Measurements from ENCODE around the gene TMPRSS6. TPM values are rescaled to one million over a fixed set of nuclear protein-coding genes. Genes with fewer than 3 reads are reported as not detected.

The TMPRSS6 gene
- total and polyA plus RNA-seq, 2 of the 13 experiments (the other 11 are each of a cell fraction or from before 2014, with no cell fraction given) = 4.2 to 4.8 TPM

DNA sequence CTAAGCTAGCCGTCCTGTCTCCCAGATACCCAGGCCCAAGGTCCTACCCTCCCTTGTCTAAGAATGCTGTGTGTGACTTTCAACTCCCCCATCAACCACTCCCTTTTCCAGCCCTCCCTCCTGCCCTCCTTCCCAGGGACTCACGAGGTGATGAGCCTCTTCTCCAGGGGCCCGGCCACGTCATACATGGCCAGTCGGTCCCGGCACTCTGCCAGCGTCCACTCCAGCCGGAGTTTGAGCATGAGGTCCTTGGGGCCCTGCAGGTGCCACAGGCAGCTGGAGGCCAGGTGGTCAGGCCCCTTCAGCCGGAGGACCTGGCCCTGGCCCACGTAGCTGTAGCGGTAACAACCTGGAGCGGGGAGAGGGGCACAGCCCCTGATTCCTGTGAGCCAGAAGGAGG, 20.1 kb downstream of the TMPRSS6 start:
- intact Hi-C loops (cut with micrococcal nuclease; ENCODE audit: unreplicated experiment) (no loop called here), in situ Hi-C loops (cut with HindIII; ENCODE audit: extremely low pct_ligation_motif_present, low pct_unique_long_range_greater_than_20kb) (no loop called here)
- Histone ChIP-seq H3K27ac (ENCODE audit: extremely low read length, insufficient read depth, low read length) (no peak overlapping the region), H3K36me3 (replicated peaks in 1 of 2; ENCODE audit: control insufficient read depth in 1 of 2, insufficient read depth in 2 of 2, low read length in 2 of 2) (no peaks in the 10 kb centered on the region), H3K79me2 (ENCODE audit: insufficient read depth, low read length) (no peaks in the 10 kb centered on the region), H3K4me3 (replicated peaks in 1 of 3; ENCODE audit: insufficient read depth in 1 of 3, low read depth in 2 of 3, low read length in 3 of 3) (no peak overlapping the region), H3K4me1 (ENCODE audit: insufficient read depth, low read length) (peaks cover 12% of the 10 kb centered on the region), H3K4me2 (ENCODE audit: low read depth, low read length) (no peak overlapping the region), H3K9me3 (ENCODE audit: low read length) (no peaks in the 10 kb centered on the region), H2AFZ (ENCODE audit: low read length) (no peak overlapping the region), H4K20me1 (ENCODE audit: insufficient read depth, low read length) (no peaks in the 10 kb centered on the region), H3K9ac (ENCODE audit: insufficient read depth, low read depth, low read length) (no peak overlapping the region), H3K27me3 (ENCODE audit: control insufficient read depth in 1 of 2, insufficient read depth in 2 of 2, low read length in 2 of 2) (no peaks in the 10 kb centered on the region)
- no peak; the same call in 2 of the 3 replicates for ATAC-seq
- ChIA-PET CTCF (ENCODE audit: low intra/inter-chr PET ratio, low total read pairs) (no interaction called here), POLR2A (no interaction called here)
- WGBS (ENCODE audit: low lambda C conversion rate) = 67% methylated on average over 8 of the region's 12 CpGs
- no peak for TF ChIP-seq ZNF441 (CRISPR knock-in tag; IDR thresholded peaks at IDR 0.05; ENCODE audit: borderline replicate concordance)
- no peak for TF ChIP-seq XRCC5 (optimal IDR thresholded peaks at IDR 0.05; ENCODE audit: low read length)
- TF ChIP-seq TBX3 (IDR thresholded peaks at IDR 0.05; ENCODE audit: borderline replicate concordance) = no peak
- no peak for TF ChIP-seq ZNF367 (CRISPR knock-in tag; IDR thresholded peaks at IDR 0.05; ENCODE audit: borderline replicate concordance)
- TF ChIP-seq, protein P1, sequence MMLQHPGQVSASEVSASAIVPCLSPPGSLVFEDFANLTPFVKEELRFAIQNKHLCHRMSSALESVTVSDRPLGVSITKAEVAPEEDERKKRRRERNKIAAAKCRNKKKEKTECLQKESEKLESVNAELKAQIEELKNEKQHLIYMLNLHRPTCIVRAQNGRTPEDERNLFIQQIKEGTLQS (CRISPR knock-in tag; IDR thresholded peaks at IDR 0.05) = no peak
- TF ChIP-seq, protein P2, sequence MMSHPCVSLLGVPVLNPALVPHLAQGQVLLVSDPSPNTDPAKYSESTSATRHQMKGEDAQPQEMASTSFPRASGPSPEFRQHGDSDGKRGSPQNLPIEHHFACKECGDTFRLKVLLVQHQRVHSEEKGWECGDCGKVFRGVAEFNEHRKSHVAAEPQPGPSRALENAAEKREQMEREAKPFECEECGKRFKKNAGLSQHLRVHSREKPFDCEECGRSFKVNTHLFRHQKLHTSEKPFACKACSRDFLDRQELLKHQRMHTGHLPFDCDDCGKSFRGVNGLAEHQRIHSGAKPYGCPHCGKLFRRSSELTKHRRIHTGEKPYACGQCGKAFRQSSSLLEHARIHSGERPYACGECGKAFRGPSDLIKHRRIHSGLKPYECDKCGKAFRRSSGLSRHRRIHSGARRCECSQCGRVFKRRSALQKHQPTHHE (CRISPR knock-in tag; IDR thresholded peaks at IDR 0.05; ENCODE audit: borderline replicate concordance) = no peak
- no peak for TF ChIP-seq NFIB (CRISPR knock-in tag; IDR thresholded peaks at IDR 0.05; ENCODE audit: borderline replicate concordance)
- TF ChIP-seq, protein P3, sequence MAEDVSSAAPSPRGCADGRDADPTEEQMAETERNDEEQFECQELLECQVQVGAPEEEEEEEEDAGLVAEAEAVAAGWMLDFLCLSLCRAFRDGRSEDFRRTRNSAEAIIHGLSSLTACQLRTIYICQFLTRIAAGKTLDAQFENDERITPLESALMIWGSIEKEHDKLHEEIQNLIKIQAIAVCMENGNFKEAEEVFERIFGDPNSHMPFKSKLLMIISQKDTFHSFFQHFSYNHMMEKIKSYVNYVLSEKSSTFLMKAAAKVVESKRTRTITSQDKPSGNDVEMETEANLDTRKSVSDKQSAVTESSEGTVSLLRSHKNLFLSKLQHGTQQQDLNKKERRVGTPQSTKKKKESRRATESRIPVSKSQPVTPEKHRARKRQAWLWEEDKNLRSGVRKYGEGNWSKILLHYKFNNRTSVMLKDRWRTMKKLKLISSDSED (CRISPR knock-in tag; IDR thresholded peaks at IDR 0.05) = no peak
- TF ChIP-seq, protein P4, sequence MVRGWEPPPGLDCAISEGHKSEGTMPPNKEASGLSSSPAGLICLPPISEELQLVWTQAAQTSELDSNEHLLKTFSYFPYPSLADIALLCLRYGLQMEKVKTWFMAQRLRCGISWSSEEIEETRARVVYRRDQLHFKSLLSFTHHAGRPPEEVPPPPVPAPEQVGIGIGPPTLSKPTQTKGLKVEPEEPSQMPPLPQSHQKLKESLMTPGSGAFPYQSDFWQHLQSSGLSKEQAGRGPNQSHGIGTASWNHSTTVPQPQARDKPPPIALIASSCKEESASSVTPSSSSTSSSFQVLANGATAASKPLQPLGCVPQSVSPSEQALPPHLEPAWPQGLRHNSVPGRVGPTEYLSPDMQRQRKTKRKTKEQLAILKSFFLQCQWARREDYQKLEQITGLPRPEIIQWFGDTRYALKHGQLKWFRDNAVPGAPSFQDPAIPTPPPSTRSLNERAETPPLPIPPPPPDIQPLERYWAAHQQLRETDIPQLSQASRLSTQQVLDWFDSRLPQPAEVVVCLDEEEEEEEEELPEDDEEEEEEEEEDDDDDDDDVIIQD (CRISPR knock-in tag; IDR thresholded peaks at IDR 0.05; ENCODE audit: low read depth) = no peak
- no TSS peak for BruUV-seq (replicated peaks)
- no peak for DNase-seq (ENCODE audit: low spot score)
- no peak for FAIRE-seq
